H1 (cell line): ENCODE results near the gene ENOSF1. TPM values are rescaled to one million over a fixed set of nuclear protein-coding genes. Genes with fewer than 3 reads are reported as not detected.
A peak's percentile ranks its signal among the peaks of the same experiment; 100 is the strongest.
"Not testable (repeated sequence)": the region's sequence is repeated elsewhere in the genome, so short reads cannot be mapped to it uniquely, and the experiment has no call there.

Experiments used
- CTCF ChIA-PET: fragments of 300-600 bp; sonication (Branson Sonifier 250); formaldehyde crosslinking; loops from one replicate; lab custom pipeline; 2021; ENCODE audit not compliant: partially characterized antibody; lab: Charles Lee
- POLR2A ChIA-PET: fragments of 300-600 bp; sonication (Branson Sonifier 250); formaldehyde crosslinking; loops from one replicate; lab custom pipeline; 2021; ENCODE audit warnings: inconsistent platforms; ENCODE audit not compliant: partially characterized antibody; lab: Charles Lee
- DNase-seq, 2 experiments: peaks; one replicate each; pipeline versions ENCODE4 v3.0.0 to v3.0.0-alpha.2; 2010 to 2022; ENCODE audit warnings: low spot score in 2 of 2, low read depth in 1 of 2, mixed read lengths in 1 of 2
- FAIRE-seq: peaks from 2 replicates; lab custom pipeline; 2011; peaks lifted over from hg19 to GRCh38; lab: Jason Lieb, UNC
- H2AFZ ChIP-seq: 2 replicates; pipeline ENCODE4 v1.8.1; 2012; ENCODE audit warnings: low read length, inconsistent platforms
- H2AK5ac ChIP-seq: 2 replicates; pipeline ENCODE4 v1.6.1; 2013; ENCODE audit warnings: low read depth, low read length
- H2BK120ac ChIP-seq: replicated peaks from 2 replicates; pipeline ENCODE3; 2013; ENCODE audit warnings: low read depth, low read length, inconsistent platforms
- H2BK12ac ChIP-seq: 2 replicates; pipeline ENCODE4 v1.6.1; 2013; ENCODE audit warnings: low read depth, low read length
- H2BK15ac ChIP-seq: 2 replicates; pipeline ENCODE4 v1.6.1; 2013; ENCODE audit warnings: low read length
- H2BK20ac ChIP-seq: 2 replicates; pipeline ENCODE4 v1.6.1; 2013; ENCODE audit warnings: low read length
- H2BK5ac ChIP-seq: 2 replicates; pipeline ENCODE4 v1.6.1; 2013; ENCODE audit warnings: low read depth, low read length
- H3K14ac ChIP-seq: 2 replicates; pipeline ENCODE4 v1.6.1; 2013; ENCODE audit warnings: inconsistent platforms; ENCODE audit not compliant: insufficient read length
- H3K18ac ChIP-seq: 2 replicates; pipeline ENCODE4 v1.6.1; 2013; ENCODE audit warnings: low read length; ENCODE audit errors: extremely low read depth
- H3K23ac ChIP-seq: 2 replicates; pipeline ENCODE4 v1.6.1; 2013; ENCODE audit warnings: inconsistent platforms; ENCODE audit not compliant: insufficient read length
- H3K23me2 ChIP-seq: 2 replicates; pipeline ENCODE4 v1.6.1; 2013; ENCODE audit warnings: low read depth, low read length
- H3K27ac ChIP-seq: 2 replicates; pipeline ENCODE4 v1.6.1; 2011; ENCODE audit warnings: low read depth, low read length, inconsistent platforms
- H3K27me3 ChIP-seq, 4 experiments: replicated peaks in 1 of 4; 1 replicate in 1 of 4; 2 replicates in 3 of 4; pipeline versions ENCODE4 v1.6.1 to v1.8.1; 2011 to 2013; ENCODE audit warnings: low read length in 3 of 4, mild to moderate bottlenecking in 3 of 4, inconsistent platforms in 2 of 4, mixed read lengths in 2 of 4, moderate library complexity in 1 of 4; ENCODE audit not compliant: control insufficient read depth in 3 of 4, insufficient read depth in 3 of 4; ENCODE audit errors: extremely low read depth in 1 of 4
- H3K36me3 ChIP-seq, 4 experiments: 2 replicates each; pipeline versions ENCODE4 v1.6.1 to v1.8.1; 2011 to 2013; ENCODE audit warnings: mild to moderate bottlenecking in 4 of 4, low read length in 3 of 4, moderate library complexity in 2 of 4, control low read depth in 1 of 4, inconsistent platforms in 1 of 4; ENCODE audit not compliant: insufficient read depth in 4 of 4, control insufficient read depth in 2 of 4
- H3K4ac ChIP-seq: replicated peaks from 2 replicates; pipeline ENCODE3; 2013; ENCODE audit warnings: low read length, low read depth, mixed read lengths, inconsistent platforms; ENCODE audit not compliant: insufficient read length
- H3K4me1 ChIP-seq, 4 experiments: replicated peaks in 1 of 4; 1 replicate in 1 of 4; 2 replicates in 3 of 4; pipeline versions ENCODE4 v1.6.1 to v1.8.1; 2011 to 2013; ENCODE audit warnings: low read length in 3 of 4, inconsistent platforms in 2 of 4, mixed read lengths in 1 of 4; ENCODE audit not compliant: insufficient read depth in 4 of 4, control insufficient read depth in 3 of 4
- H3K4me2 ChIP-seq, 2 experiments: 2 replicates each; pipeline versions ENCODE4 v1.6.1 to v1.8.1; 2011 to 2013; ENCODE audit warnings: low read depth in 2 of 2, low read length in 2 of 2, control low read depth in 1 of 2, inconsistent platforms in 1 of 2, mild to moderate bottlenecking in 1 of 2; ENCODE audit not compliant: insufficient read depth in 1 of 2
- H3K4me3 ChIP-seq, 4 experiments: fragments of 200-600, 300-600 bp in 1 of 4; sonication (generic), shearing (Covaris generic), sonication (Bioruptor Twin) in 1 of 4; 2 replicates each; pipeline versions ENCODE4 v1.5.1 to v1.8.1; 2011 to 2016; ENCODE audit warnings: low read length in 4 of 4, low read depth in 3 of 4, control low read depth in 2 of 4, inconsistent platforms in 2 of 4, mild to moderate bottlenecking in 2 of 4, mixed read lengths in 1 of 4, moderate library complexity in 1 of 4; ENCODE audit not compliant: insufficient read depth in 2 of 4; ENCODE audit errors: extremely low read depth in 1 of 4
- H3K56ac ChIP-seq: replicated peaks from 2 replicates; pipeline ENCODE3; 2013; ENCODE audit warnings: low read depth, mild to moderate bottlenecking, mixed read lengths, low read length, inconsistent platforms; ENCODE audit not compliant: insufficient read length
- H3K79me1 ChIP-seq: 2 replicates; pipeline ENCODE4 v1.6.1; 2013; ENCODE audit warnings: low read depth, low read length, control low read depth
- H3K79me2 ChIP-seq, 2 experiments: 2 replicates each; pipeline versions ENCODE4 v1.6.1 to v1.8.1; 2012 to 2013; ENCODE audit warnings: low read length in 2 of 2, mild to moderate bottlenecking in 2 of 2, inconsistent platforms in 1 of 2; ENCODE audit not compliant: insufficient read depth in 2 of 2, control insufficient read depth in 1 of 2
- H3K9ac ChIP-seq, 4 experiments: replicated peaks in 1 of 4; 1 replicate in 1 of 4; 2 replicates in 3 of 4; pipeline versions ENCODE4 v1.6.1 to v1.8.1; 2011 to 2013; ENCODE audit warnings: low read depth in 3 of 4, low read length in 3 of 4, control low read depth in 2 of 4, mild to moderate bottlenecking in 2 of 4, moderate library complexity in 2 of 4, inconsistent platforms in 1 of 4; ENCODE audit errors: extremely low read depth in 1 of 4
- H3K9me3 ChIP-seq, 2 experiments: 2 replicates each; pipeline versions ENCODE4 v1.6.1 to v1.8.1; 2012 to 2013; ENCODE audit warnings: mild to moderate bottlenecking in 2 of 2, moderate library complexity in 2 of 2, control low read depth in 1 of 2, inconsistent platforms in 1 of 2, low read depth in 1 of 2, low read length in 1 of 2, mixed read lengths in 1 of 2; ENCODE audit not compliant: insufficient read depth in 2 of 2
- H4K20me1 ChIP-seq, 2 experiments: replicated peaks in 1 of 2; 2 replicates each; pipeline versions ENCODE3 to v1.8.1; 2011 to 2013; ENCODE audit warnings: inconsistent platforms in 2 of 2, low read length in 2 of 2, mild to moderate bottlenecking in 1 of 2; ENCODE audit not compliant: insufficient read depth in 2 of 2, control insufficient read depth in 1 of 2
- H4K5ac ChIP-seq: 2 replicates; pipeline ENCODE4 v1.6.1; 2013; ENCODE audit warnings: low read length, low read depth, mixed read lengths, inconsistent platforms; ENCODE audit not compliant: insufficient read length
- H4K8ac ChIP-seq: 2 replicates; pipeline ENCODE4 v1.8.0; 2013; ENCODE audit warnings: mild to moderate bottlenecking, moderate library complexity, low read length, inconsistent platforms; ENCODE audit not compliant: insufficient read depth; ENCODE audit errors: extremely low read depth
- H4K91ac ChIP-seq: replicated peaks from 2 replicates; pipeline ENCODE3; 2013; ENCODE audit warnings: low read length, mixed read lengths, inconsistent platforms; ENCODE audit not compliant: insufficient read length
- ASH2L ChIP-seq: fragments of 200-600, 300-600 bp; sonication (generic); IDR thresholded peaks from one replicate; pipeline ENCODE4 v1.7.1; 2017; ENCODE audit warnings: low read length
- EGR1 ChIP-seq: IDR thresholded peaks from 2 replicates; pipeline ENCODE4 v1.6.1; 2011; ENCODE audit warnings: low read depth, low read length, borderline replicate concordance
- FOSL1 ChIP-seq: IDR thresholded peaks from 2 replicates; pipeline ENCODE4 v1.6.1; 2011; ENCODE audit warnings: mild to moderate bottlenecking, low read depth, low read length, moderate library complexity; ENCODE audit not compliant: insufficient read depth
- KDM4A ChIP-seq: IDR thresholded peaks from one replicate; pipeline ENCODE4 v1.7.1; 2012; ENCODE audit warnings: low read depth, mild to moderate bottlenecking, moderate library complexity, low read length, inconsistent platforms; ENCODE audit not compliant: severe bottlenecking
- PHF8 ChIP-seq: fragments of 200-600 bp; sonication (generic); conservative IDR thresholded peaks from 2 replicates; pipeline ENCODE4 v1.7.1; 2012; ENCODE audit warnings: low read depth, mild to moderate bottlenecking, inconsistent platforms, low read length, moderate library complexity
- RBBP5 ChIP-seq: IDR thresholded peaks from 2 replicates; pipeline ENCODE4 v1.7.1; 2012; ENCODE audit warnings: low read depth, mild to moderate bottlenecking, inconsistent platforms, low read length, moderate library complexity, borderline replicate concordance
- WGBS, 2 experiments: shearing (Covaris generic) in 1 of 2; methylation state at CpG; one replicate each; pipeline versions ENCODE4 v1.1.6 to v1.1.7; 2013 to 2015; ENCODE audit warnings: low lambda C conversion rate in 2 of 2, mixed read lengths in 2 of 2, inconsistent platforms in 1 of 2, low coverage in 1 of 2, missing lambda C conversion rate in 1 of 2; ENCODE audit not compliant: insufficient replicate concordance in 2 of 2, insufficient coverage in 1 of 2, insufficient read length in 1 of 2; ENCODE audit errors: extremely low coverage in 1 of 2, missing lambda C conversion rate in 1 of 2; 5-methylcytosine and 5-hydroxymethylcytosine counted together
- polyA plus RNA-seq, 7 experiments: library from polyadenylated mRNA; depleted of rRNA in 3 of 7; stranded (reverse) in 5 of 7; unstranded in 2 of 7; fragments of >200 nt in 5 of 7; fragments of 200-250 nt in 2 of 7; gene quantifications; 1 replicate in 5 of 7; 2 replicates in 1 of 7; 4 replicates in 1 of 7; pipeline versions ENCODE4 v1.2.1 to v1.2.3, GENCODE V29; 2011 to 2013; ENCODE audit warnings: missing spikeins in 2 of 7, mixed read lengths in 2 of 7
- total RNA-seq: library from RNA; stranded (reverse); fragmentation: NEBNext Ultra II Directional; extraction: Animal tissue kit (Norgen Biotek cat#: 25700); gene quantifications from 2 replicates; pipeline ENCODE4 v1.2.1, GENCODE V29; 2021

The ENOSF1 gene
- total and polyA plus RNA-seq, 2 of the 8 experiments (the other 6 are each of a cell fraction or from before 2014, with no cell fraction given) = 15.4 to 26.4 TPM

GRCh38 chr18:712401-713134 is at the start of gene ENOSF1 (continued):
- TF ChIP-seq RBBP5 (peak; percentile 21; the same call in 1 of the 2 replicates), FOSL1 (no peak), PHF8 (0 out of 2 replicates have a peak, but pooled peaks have one; percentile 71), KDM4A (peak; percentile 84), EGR1 (no peak), ASH2L (peak; percentile 80)

GRCh38 chr18:759864-760263 is 47.4 kb upstream of the ENOSF1 start:
- H3K79me2 ChIP-seq = peaks cover 4 to 52% of the 10 kb centered on the region in 2 experiments; a peak in 2 of 4 replicates
- H3K9me3 ChIP-seq, H3K27me3 ChIP-seq, DNase-seq, H4K91ac ChIP-seq, H2BK120ac ChIP-seq, H2BK20ac ChIP-seq, FAIRE-seq, H3K27ac ChIP-seq, H4K8ac ChIP-seq, H4K5ac ChIP-seq, H2BK15ac ChIP-seq, H2AK5ac ChIP-seq, H3K18ac ChIP-seq, POLR2A ChIA-PET, H2AFZ ChIP-seq, H3K4ac ChIP-seq, H3K23me2 ChIP-seq, H2BK12ac ChIP-seq, H3K9ac ChIP-seq, H2BK5ac ChIP-seq, H3K14ac ChIP-seq, H3K23ac ChIP-seq, H3K36me3 ChIP-seq, H3K4me1 ChIP-seq, H3K4me3 ChIP-seq, H3K56ac ChIP-seq, H4K20me1 ChIP-seq, H3K79me1 ChIP-seq, H3K4me2 ChIP-seq: not testable (repeated sequence)
- CTCF ChIA-PET = interaction anchor here (1.4 kb wide), 1 partner anchor 31 kb away, joined by 4 read pairs; no protein-coding TSS in a partner anchor
- 93% methylated on average over 2 of the region's 4 CpGs; no CpG with 5 or more reads in 1 of the 2 experiments for WGBS, 2 experiments
